CD4-positive, alpha-beta T cell (primary cell): ENCODE results near the gene ANKRD1. TPM values are rescaled to one million over a fixed set of nuclear protein-coding genes. Genes with fewer than 3 reads are reported as not detected.

Source experiments
- ATAC-seq: fragments of 200-7000 bp; cut with Tn5 transposase; one replicate; pipeline ENCODE4 v1.10.0; 2022; ENCODE audit warnings: mild to moderate bottlenecking; ENCODE audit not compliant: poor library complexity
- CTCF ChIA-PET: fragments of 350-600 bp; sonication (Branson Sonifier 250); formaldehyde crosslinking; loops from one replicate; lab custom pipeline; 2021; ENCODE audit warnings: antibody characterized with exemption, inconsistent platforms; lab: Charles Lee
- POLR2A ChIA-PET: fragments of 350-600 bp; sonication (Branson Sonifier 250); formaldehyde crosslinking; loops from one replicate; lab custom pipeline; 2021; ENCODE audit warnings: antibody characterized with exemption, inconsistent platforms; lab: Charles Lee
- DNase-seq, 14 experiments: peaks; one replicate each; pipeline ENCODE4 v3.0.0-alpha.2; 2013 to 2020; ENCODE audit warnings: mixed read lengths in 2 of 14
- H3K27ac ChIP-seq, 2 donors: one replicate each; pipeline versions ENCODE4 v1.5.1 to v1.7.0; 2013; ENCODE audit warnings: low read length in 2 of 2, low read depth in 1 of 2, mild to moderate bottlenecking in 1 of 2
- H3K27me3 ChIP-seq, 2 experiments: 1 replicate in 1 of 2; 2 replicates in 1 of 2; pipeline versions ENCODE4 v1.6.1 to v1.7.0; 2013; ENCODE audit warnings: low read length in 2 of 2, control low read depth in 1 of 2, mild to moderate bottlenecking in 1 of 2, moderate library complexity in 1 of 2; ENCODE audit not compliant: insufficient read depth in 2 of 2, control insufficient read depth in 1 of 2
- H3K36me3 ChIP-seq: one replicate; pipeline ENCODE4 v1.6.1; 2013; ENCODE audit warnings: low read length, control low read depth; ENCODE audit not compliant: insufficient read depth
- H3K4me1 ChIP-seq: one replicate; pipeline ENCODE4 v1.6.1; 2013; ENCODE audit warnings: low read length, control low read depth; ENCODE audit not compliant: insufficient read depth
- H3K4me3 ChIP-seq: one replicate; pipeline ENCODE4 v1.5.1; 2013; ENCODE audit warnings: mild to moderate bottlenecking, low read length, moderate library complexity
- H3K9me3 ChIP-seq, 2 experiments: 1 replicate in 1 of 2; 2 replicates in 1 of 2; pipeline versions ENCODE4 v1.6.1 to v1.7.0; 2013; ENCODE audit warnings: low read length in 2 of 2, mild to moderate bottlenecking in 2 of 2, control low read depth in 1 of 2, moderate library complexity in 1 of 2; ENCODE audit not compliant: control insufficient read depth in 1 of 2, insufficient read depth in 1 of 2
- H3K27ac Mint-ChIP-seq: one replicate; pipeline ENCODE4 v1.8.0; 2020; ENCODE audit warnings: mixed read lengths
- H3K27me3 Mint-ChIP-seq: one replicate; pipeline ENCODE4 v1.8.0; 2021; ENCODE audit warnings: mixed read lengths
- H3K36me3 Mint-ChIP-seq: one replicate; pipeline ENCODE4 v1.8.0; 2021; ENCODE audit warnings: low read depth, mixed read lengths
- H3K4me1 Mint-ChIP-seq: one replicate; pipeline ENCODE4 v1.8.0; 2021; ENCODE audit warnings: low read depth, mixed read lengths
- H3K4me3 Mint-ChIP-seq: one replicate; pipeline ENCODE4 v1.8.0; 2020; ENCODE audit warnings: mild to moderate bottlenecking, mixed read lengths
- H3K9me3 Mint-ChIP-seq: one replicate; pipeline ENCODE4 v1.8.0; 2020; ENCODE audit warnings: mixed read lengths
- intact Hi-C, 2 experiments: fragments of 100-400 bp; cut with DNase I in 1 of 2; cut with micrococcal nuclease in 1 of 2; formaldehyde crosslinking; loops; one replicate each; pipeline versions ENCODE4 v1.15.1 to v1.9.0; 2023 to 2025; cut with DNase I, micrococcal nuclease
- total RNA-seq, 174 experiments: library from RNA in 2 of 174; stranded (reverse) in 2 of 174; gene quantifications; one replicate each; pipeline ENCODE4 v1.2.3 and lab custom pipeline; 2021 to 2026
- TF ChIP-seq, protein P1 (sequence below): fragments of 200-600 bp; IDR thresholded peaks from one replicate; pipeline ENCODE4 v1.8.0; 2022; ENCODE audit warnings: antibody characterized with exemption, mild to moderate bottlenecking

ANKRD1 gene
- total RNA-seq, 2 experiments from 2014 or later = not detected

DNA sequence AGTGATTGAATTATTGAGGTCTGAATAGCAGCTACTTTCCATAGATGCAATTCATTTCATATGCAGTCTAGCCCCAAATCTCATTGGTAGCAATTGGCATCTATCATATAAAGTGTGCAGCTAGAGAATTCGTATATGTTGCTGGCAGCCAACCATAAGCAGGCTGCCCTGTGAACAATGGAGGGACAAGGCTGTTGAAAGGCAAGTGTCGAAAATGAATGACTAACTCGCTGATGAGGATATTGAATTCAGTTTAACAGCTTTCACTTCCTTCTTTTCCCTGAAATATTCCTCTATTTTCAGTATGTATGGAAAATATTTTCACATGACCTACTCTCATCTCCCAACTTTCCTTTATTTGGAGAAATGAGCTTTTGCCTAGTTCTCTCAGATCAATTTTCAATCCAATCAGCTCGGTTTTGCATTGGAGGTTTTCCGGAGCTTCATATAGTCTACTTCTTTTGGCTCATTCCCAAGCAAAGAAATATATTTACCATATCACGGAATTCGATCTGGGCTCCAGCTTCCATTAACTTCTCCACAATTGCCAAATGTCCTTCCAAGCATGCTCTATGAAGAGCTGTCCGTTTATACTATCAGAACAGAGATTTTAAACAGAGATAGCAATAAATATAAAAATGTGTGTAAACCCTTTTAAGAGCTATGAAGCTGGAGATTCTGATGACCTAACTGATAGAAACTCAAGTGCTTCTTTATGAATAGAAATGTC, 3.5 kb downstream of the ANKRD1 start:
- Mint-ChIP-seq H3K9me3 (no peaks in the 10 kb centered on the region), H3K4me3 (no peak overlapping the region), H3K27me3 (peaks cover 4% of the 10 kb centered on the region), H3K27ac (no peak overlapping the region), H3K4me1 (no peaks in the 10 kb centered on the region), H3K36me3 (no peaks in the 10 kb centered on the region)
- ATAC-seq (no peak), DNase-seq (no peak)
- intact Hi-C loops = loop anchor here in 1 of 2 experiments (10.0 kb wide), 1 partner anchor 157 kb away; no protein-coding TSS in a partner anchor
- no peak overlapping the region for H3K27ac ChIP-seq
- H3K4me3 ChIP-seq = no peak overlapping the region
- peaks cover 4 to 7% of the 10 kb centered on the region in 2 experiments for H3K27me3 ChIP-seq
- CTCF ChIA-PET = interaction anchor here (1.1 kb wide), 1 partner anchor 46 kb away, joined by 3 read pairs; the partner anchor contains the start of gene RPP30
- H3K4me1 ChIP-seq = no peaks in the 10 kb centered on the region
- no peaks in the 10 kb centered on the region for H3K36me3 ChIP-seq
- TF ChIP-seq, protein P1, sequence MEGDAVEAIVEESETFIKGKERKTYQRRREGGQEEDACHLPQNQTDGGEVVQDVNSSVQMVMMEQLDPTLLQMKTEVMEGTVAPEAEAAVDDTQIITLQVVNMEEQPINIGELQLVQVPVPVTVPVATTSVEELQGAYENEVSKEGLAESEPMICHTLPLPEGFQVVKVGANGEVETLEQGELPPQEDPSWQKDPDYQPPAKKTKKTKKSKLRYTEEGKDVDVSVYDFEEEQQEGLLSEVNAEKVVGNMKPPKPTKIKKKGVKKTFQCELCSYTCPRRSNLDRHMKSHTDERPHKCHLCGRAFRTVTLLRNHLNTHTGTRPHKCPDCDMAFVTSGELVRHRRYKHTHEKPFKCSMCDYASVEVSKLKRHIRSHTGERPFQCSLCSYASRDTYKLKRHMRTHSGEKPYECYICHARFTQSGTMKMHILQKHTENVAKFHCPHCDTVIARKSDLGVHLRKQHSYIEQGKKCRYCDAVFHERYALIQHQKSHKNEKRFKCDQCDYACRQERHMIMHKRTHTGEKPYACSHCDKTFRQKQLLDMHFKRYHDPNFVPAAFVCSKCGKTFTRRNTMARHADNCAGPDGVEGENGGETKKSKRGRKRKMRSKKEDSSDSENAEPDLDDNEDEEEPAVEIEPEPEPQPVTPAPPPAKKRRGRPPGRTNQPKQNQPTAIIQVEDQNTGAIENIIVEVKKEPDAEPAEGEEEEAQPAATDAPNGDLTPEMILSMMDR = no peak
- no peaks in the 10 kb centered on the region for H3K9me3 ChIP-seq
- POLR2A ChIA-PET = no interaction called here

GRCh38 chr10:90916392-90917237, 4.3 kb downstream of the ANKRD1 start:
- ATAC-seq = no peak
- no peak overlapping the region for H3K4me3 Mint-ChIP-seq
- no peak overlapping the region for H3K27ac Mint-ChIP-seq
- ChIA-PET CTCF (no interaction called here), POLR2A (no interaction called here)
- Histone ChIP-seq H3K27me3 (peaks cover 4 to 7% of the 10 kb centered on the region in 2 experiments), H3K9me3 (no peaks in the 10 kb centered on the region), H3K4me3 (no peak overlapping the region), H3K36me3 (no peaks in the 10 kb centered on the region), H3K27ac (no peak overlapping the region), H3K4me1 (peaks cover 2% of the 10 kb centered on the region)
- H3K4me1 Mint-ChIP-seq = peaks cover 3% of the 10 kb centered on the region
- no peaks in the 10 kb centered on the region for H3K9me3 Mint-ChIP-seq
- intact Hi-C loops = loop anchor here in 1 of 2 experiments (10.0 kb wide), 1 partner anchor 158 kb away; no protein-coding TSS in a partner anchor
- DNase-seq = no peak
- H3K36me3 Mint-ChIP-seq = no peaks in the 10 kb centered on the region
- H3K27me3 Mint-ChIP-seq = peaks cover 4% of the 10 kb centered on the region
- TF ChIP-seq, protein P1 = no peak

DNA sequence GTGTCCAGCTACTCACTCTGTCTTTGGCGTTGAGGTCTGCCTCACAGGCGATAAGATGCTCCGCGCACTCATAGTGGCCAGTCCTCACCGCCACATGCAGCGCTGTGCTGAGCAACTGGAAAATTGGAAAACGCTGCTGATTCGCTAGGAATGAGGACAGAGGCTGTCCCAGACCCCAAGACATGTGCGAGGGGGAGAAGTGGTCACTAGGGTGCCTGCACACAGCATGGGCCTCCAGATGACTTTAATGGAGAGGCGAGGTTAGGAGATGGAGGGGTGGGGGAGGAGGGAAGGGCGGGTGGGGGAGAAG, 5.2 kb downstream of the ANKRD1 start:
- Histone ChIP-seq H3K27me3 (peaks cover 4 to 7% of the 10 kb centered on the region in 2 experiments), H3K4me3 (no peak overlapping the region), H3K36me3 (no peaks in the 10 kb centered on the region), H3K4me1 (peaks cover 4% of the 10 kb centered on the region), H3K27ac (no peak overlapping the region), H3K9me3 (no peaks in the 10 kb centered on the region)
- Mint-ChIP-seq H3K27ac (no peak overlapping the region), H3K9me3 (no peaks in the 10 kb centered on the region), H3K36me3 (no peaks in the 10 kb centered on the region), H3K4me1 (peaks cover 4% of the 10 kb centered on the region), H3K27me3 (peaks cover 4% of the 10 kb centered on the region), H3K4me3 (no peak overlapping the region)
- no peak for DNase-seq
- TF ChIP-seq, protein P1 = no peak
- POLR2A ChIA-PET = no interaction called here
- no peak for ATAC-seq
- intact Hi-C loops = loop anchor here in 1 of 2 experiments (10.0 kb wide), 1 partner anchor 159 kb away; no protein-coding TSS in a partner anchor
- CTCF ChIA-PET = no interaction called here
